Astrocyte (in vitro differentiated cells and primary cell): ENCODE results near the gene SCAPER.

Source experiments
- EZH2 ChIP-seq: IDR thresholded peaks from 2 replicates; pipeline ENCODE4 v1.6.1; 2012; ENCODE audit warnings: mild to moderate bottlenecking, low read length, inconsistent platforms; ENCODE audit not compliant: insufficient read depth
- TF ChIP-seq, protein P1 (sequence below): IDR thresholded peaks from 2 replicates; pipeline ENCODE4 v1.5.1; 2011; ENCODE audit warnings: low read depth, mild to moderate bottlenecking, inconsistent platforms, low read length, moderate library complexity; ENCODE audit not compliant: insufficient read depth

DNA sequence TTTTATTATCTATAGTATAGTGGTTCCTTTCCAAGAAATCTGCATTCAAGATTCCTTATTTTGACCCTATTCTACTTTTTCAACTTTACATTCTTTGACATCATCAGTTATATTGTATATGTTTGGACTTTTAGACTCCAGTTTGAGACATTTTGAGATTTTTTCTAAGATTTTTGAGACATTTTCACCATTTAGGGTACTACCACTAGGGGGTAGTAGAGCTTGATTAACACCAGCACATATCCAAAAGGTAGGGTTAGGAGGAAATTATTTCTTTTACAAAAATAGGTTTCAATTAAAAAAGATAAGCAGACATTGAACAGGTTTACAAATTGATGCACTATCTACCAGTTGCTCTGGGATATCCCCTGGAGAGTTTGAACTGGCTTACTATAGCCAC lies 262.5 kb downstream of the SCAPER start:
- TF ChIP-seq, protein P1, sequence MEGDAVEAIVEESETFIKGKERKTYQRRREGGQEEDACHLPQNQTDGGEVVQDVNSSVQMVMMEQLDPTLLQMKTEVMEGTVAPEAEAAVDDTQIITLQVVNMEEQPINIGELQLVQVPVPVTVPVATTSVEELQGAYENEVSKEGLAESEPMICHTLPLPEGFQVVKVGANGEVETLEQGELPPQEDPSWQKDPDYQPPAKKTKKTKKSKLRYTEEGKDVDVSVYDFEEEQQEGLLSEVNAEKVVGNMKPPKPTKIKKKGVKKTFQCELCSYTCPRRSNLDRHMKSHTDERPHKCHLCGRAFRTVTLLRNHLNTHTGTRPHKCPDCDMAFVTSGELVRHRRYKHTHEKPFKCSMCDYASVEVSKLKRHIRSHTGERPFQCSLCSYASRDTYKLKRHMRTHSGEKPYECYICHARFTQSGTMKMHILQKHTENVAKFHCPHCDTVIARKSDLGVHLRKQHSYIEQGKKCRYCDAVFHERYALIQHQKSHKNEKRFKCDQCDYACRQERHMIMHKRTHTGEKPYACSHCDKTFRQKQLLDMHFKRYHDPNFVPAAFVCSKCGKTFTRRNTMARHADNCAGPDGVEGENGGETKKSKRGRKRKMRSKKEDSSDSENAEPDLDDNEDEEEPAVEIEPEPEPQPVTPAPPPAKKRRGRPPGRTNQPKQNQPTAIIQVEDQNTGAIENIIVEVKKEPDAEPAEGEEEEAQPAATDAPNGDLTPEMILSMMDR: peak; percentile 5
- no peak for TF ChIP-seq EZH2
